Colonic mucosa (tissue), 4 donors: Measurements from ENCODE around the gene ECEL1. TPM values are rescaled to one million over a fixed set of nuclear protein-coding genes. Genes with fewer than 3 reads are reported as not detected.
"Not testable (repeated sequence)": the region's sequence is repeated elsewhere in the genome, so short reads cannot be mapped to it uniquely, and the experiment has no call there.

Experiments
- DNase-seq: peaks from one replicate; pipeline ENCODE4 v3.0.0-alpha.2; 2020
- H3K27ac ChIP-seq: fragments of 200-600 bp; one replicate; pipeline ENCODE4 v1.8.0; 2021
- H3K27me3 ChIP-seq: fragments of 200-600 bp; one replicate; pipeline ENCODE4 v1.8.0; 2021
- H3K36me3 ChIP-seq: fragments of 200-600 bp; one replicate; pipeline ENCODE4 v1.8.0; 2021
- H3K4me1 ChIP-seq: fragments of 200-600 bp; one replicate; pipeline ENCODE4 v1.8.0; 2021; ENCODE audit warnings: mild to moderate bottlenecking
- H3K4me3 ChIP-seq: fragments of 200-600 bp; one replicate; pipeline ENCODE4 v1.8.0; 2021
- H3K9ac ChIP-seq, 2 donors: one replicate each; pipeline ENCODE4 v1.7.0; 2013; ENCODE audit warnings: control low read depth in 2 of 2, low read depth in 2 of 2, low read length in 2 of 2
- H3K9me3 ChIP-seq: fragments of 200-600 bp; one replicate; pipeline ENCODE4 v1.8.0; 2021
- CTCF ChIP-seq: fragments of 200-600 bp; IDR thresholded peaks from one replicate; pipeline ENCODE4 v1.8.0; 2022; ENCODE audit warnings: antibody characterized with exemption, mild to moderate bottlenecking
- intact Hi-C: fragments of 100-400 bp; cut with DNase I; formaldehyde crosslinking; loops from one replicate; pipeline ENCODE4 v1.14.1; 2022
- total RNA-seq, 2 donors: library from RNA; stranded (reverse); fragmentation: NEBNext Ultra II Directional in 1 of 2; extraction: Animal tissue kit (Norgen Biotek cat#: 25700) in 1 of 2; gene quantifications; one replicate each; pipeline ENCODE4 v1.2.1, GENCODE V29; 2021
- donor health status: healthy.
- donor health status: DM: no; HTN: no; CAD: no.
- donor health status: DM: no; HTN: no; CAD: no.

Gene ECEL1
- total RNA-seq, 2 donors from 2014 or later = 0.12 to 0.40 TPM

- H3K36me3 ChIP-seq = no peaks in the 10 kb centered on the region
- no peak overlapping the region for H3K27ac ChIP-seq
- intact Hi-C loops = no loop called here
- no peaks in the 10 kb centered on the region for H3K9me3 ChIP-seq
- DNase-seq = no peak
- H3K9ac ChIP-seq = no peak overlapping the region
- H3K4me1 ChIP-seq = no peaks in the 10 kb centered on the region
- no peak overlapping the region for H3K4me3 ChIP-seq
- TF ChIP-seq CTCF = no peak
- no peaks in the 10 kb centered on the region for H3K27me3 ChIP-seq
These were observed 37.7 kb downstream of the ECEL1 start for GRCh38 chr2:232449964-232450363.

DNA sequence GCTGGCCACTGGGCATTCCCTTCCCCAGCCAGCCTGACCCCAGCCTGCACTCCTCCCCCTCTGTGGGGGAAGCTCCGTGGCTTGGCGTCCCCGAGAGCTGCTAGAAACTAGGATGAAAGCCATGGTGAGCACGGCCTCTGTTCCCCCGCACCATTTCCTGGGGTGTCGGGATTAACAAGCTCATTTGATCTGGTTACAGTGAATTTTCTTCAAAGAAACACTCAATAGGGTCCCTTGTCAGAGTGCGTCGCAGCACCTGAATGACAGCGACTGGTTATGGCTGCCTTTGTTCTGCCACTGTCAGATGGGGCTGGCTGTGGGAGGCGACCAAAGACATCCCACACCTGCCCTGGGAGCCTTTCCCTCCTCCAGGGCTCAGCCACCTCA lies 39.3 kb downstream of the ECEL1 start:
- no peak overlapping the region for H3K27ac ChIP-seq

GRCh38 chr2:232447638-232448303 lies 39.9 kb downstream of the ECEL1 start:
- Histone ChIP-seq H3K9me3 (no peaks in the 10 kb centered on the region), H3K27me3 (no peaks in the 10 kb centered on the region), H3K4me3 (no peak overlapping the region), H3K9ac (no peak overlapping the region), H3K36me3 (no peaks in the 10 kb centered on the region), H3K4me1 (no peaks in the 10 kb centered on the region), H3K27ac (no peak overlapping the region)
- intact Hi-C loops = loop anchor here (2.0 kb wide), 1 partner anchor 73 kb away; the partner anchor contains the start of gene PRSS56
- DNase-seq = peak; percentile 52
- TF ChIP-seq CTCF = no peak

More for the DNA sequence above, 39.3 kb downstream of the ECEL1 start:
- Histone ChIP-seq H3K27me3 (no peaks in the 10 kb centered on the region), H3K9me3 (no peaks in the 10 kb centered on the region), H3K4me1 (no peaks in the 10 kb centered on the region), H3K9ac (no peak overlapping the region), H3K4me3 (no peak overlapping the region), H3K36me3 (no peaks in the 10 kb centered on the region)
- intact Hi-C loops = no loop called here
- no peak for TF ChIP-seq CTCF
- DNase-seq = no peak

DNA sequence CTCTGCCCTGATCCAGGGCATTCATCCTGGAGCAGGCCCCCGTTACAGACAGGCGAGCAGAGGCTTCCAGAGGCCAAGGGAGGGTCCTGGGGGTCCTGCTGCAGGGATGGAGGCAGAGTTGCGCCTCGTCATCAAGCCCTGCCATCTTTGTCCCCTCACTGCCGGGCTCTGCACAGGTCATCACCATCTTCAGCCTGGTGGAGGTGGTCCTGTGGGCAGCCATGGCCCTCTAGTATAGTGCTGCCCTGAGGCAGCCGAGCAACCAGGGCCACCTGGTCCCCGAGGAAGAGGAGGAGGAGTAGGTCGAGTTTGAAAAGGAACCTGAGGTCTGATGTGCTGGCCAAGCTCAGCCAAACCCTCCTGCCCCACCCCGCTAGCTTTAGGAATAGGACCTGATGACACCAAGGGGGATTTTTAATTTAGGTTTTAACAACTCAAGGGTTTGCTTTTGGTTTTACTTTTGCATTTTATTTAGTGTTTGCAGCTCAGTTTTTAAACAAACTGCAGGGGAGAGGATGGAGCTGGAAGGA lies 40.5 kb downstream of the ECEL1 start:
- intact Hi-C loops = loop anchor here (2.0 kb wide), 1 partner anchor 74 kb away; the partner anchor contains the start of gene PRSS56
- H3K9ac ChIP-seq = no peak overlapping the region
- no peak for TF ChIP-seq CTCF
- no peak overlapping the region for H3K4me3 ChIP-seq
- H3K36me3 ChIP-seq = no peaks in the 10 kb centered on the region
- no peak for DNase-seq
- no peaks in the 10 kb centered on the region for H3K4me1 ChIP-seq
- H3K9me3 ChIP-seq = no peaks in the 10 kb centered on the region
- H3K27me3 ChIP-seq = no peaks in the 10 kb centered on the region
- no peak overlapping the region for H3K27ac ChIP-seq

- peak; percentile 35 for TF ChIP-seq CTCF
- not testable (repeated sequence) for H3K9me3 ChIP-seq, H3K4me1 ChIP-seq, H3K9ac ChIP-seq, H3K4me3 ChIP-seq, DNase-seq, H3K36me3 ChIP-seq, H3K27me3 ChIP-seq, H3K27ac ChIP-seq
- intact Hi-C loops = loop anchor here (2.0 kb wide), 1 partner anchor 74 kb away; the partner anchor contains the start of gene PRSS56
These were observed 41.3 kb downstream of the ECEL1 start for GRCh38 chr2:232446266-232446777.

DNA sequence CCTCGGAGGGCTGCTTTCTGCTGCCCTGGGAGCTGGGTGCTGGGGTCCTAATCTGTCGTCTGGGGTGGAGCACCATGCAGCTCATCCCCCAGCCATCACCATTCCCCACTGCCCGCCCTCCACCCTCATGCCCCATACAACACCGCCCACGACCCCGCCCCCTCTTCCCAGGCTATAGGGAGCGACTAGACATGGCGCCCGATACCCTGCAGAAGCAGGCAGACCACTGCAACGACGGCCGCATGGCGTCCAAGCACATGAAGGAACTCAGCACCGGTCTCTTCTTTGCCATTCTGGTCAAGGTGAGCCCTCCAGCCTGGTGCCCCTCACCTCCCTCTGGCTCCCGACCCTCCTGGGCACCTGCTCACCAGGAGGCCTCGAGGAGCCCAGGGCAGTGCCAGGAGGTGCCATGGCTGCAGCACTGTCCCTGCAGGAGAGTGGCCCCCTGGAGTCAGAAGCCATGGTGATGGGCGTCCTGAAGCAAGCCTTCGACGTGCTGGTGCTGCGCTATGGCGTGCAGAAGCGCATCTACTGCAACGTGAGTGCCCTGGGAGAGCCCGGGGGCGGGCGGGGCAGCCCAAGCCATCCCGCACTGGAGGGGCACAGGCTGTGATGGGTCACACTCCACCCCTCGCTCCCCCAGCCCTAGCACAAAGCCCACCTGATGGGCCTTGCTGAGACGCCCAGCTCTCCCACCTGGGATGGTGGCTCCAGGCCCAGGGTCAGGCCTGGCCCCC lies 42.3 kb downstream of the ECEL1 start:
- intact Hi-C loops = not testable (repeated sequence)

More for the DNA sequence above, 42.3 kb downstream of the ECEL1 start:
- not testable (repeated sequence) for H3K9me3 ChIP-seq, H3K4me3 ChIP-seq, H3K36me3 ChIP-seq, H3K9ac ChIP-seq, H3K27ac ChIP-seq, H3K27me3 ChIP-seq, DNase-seq, H3K4me1 ChIP-seq
